ENCODE measurements around the gene PAQR5.
"Not testable (repeated sequence)": the region's sequence is repeated elsewhere in the genome, so short reads cannot be mapped to it uniquely, and the experiment has no call there.

Gene PAQR5

GRCh38 chr15:69439623-69440022 is 140.9 kb downstream of the PAQR5 start:
- H3K4me3 ChIP-seq (replicated peaks; ENCODE audit: low read depth, low read length), result no peak overlapping the region
- DNase-seq (ENCODE audit: extremely low read depth, low read depth), result no peak
- no peak for TF ChIP-seq CTCF (IDR thresholded peaks at IDR 0.05; ENCODE audit: low read depth, low read length, missing control alignments)

GRCh38 chr15:69443032-69443611 is 144.4 kb downstream of the PAQR5 start:
- no peak for TF ChIP-seq CTCF (IDR thresholded peaks at IDR 0.05; ENCODE audit: low read depth, low read length, missing control alignments)
- H3K4me3 ChIP-seq (replicated peaks; ENCODE audit: low read depth, low read length), result no peak overlapping the region
- no peak for DNase-seq (ENCODE audit: extremely low read depth, low read depth)

- no peak for DNase-seq (ENCODE audit: extremely low read depth, low read depth)
- no peak for TF ChIP-seq CTCF (IDR thresholded peaks at IDR 0.05; ENCODE audit: low read depth, low read length, missing control alignments)
- no peak overlapping the region for H3K4me3 ChIP-seq (replicated peaks; ENCODE audit: low read depth, low read length)
Observed at GRCh38 chr15:69444686-69445085, 146.0 kb downstream of the PAQR5 start.

- DNase-seq (ENCODE audit: extremely low read depth, low read depth), result no peak
- no peak for TF ChIP-seq CTCF (IDR thresholded peaks at IDR 0.05; ENCODE audit: low read depth, low read length, missing control alignments)
- H3K4me3 ChIP-seq (replicated peaks; ENCODE audit: low read depth, low read length), result no peak overlapping the region
Observed at GRCh38 chr15:69446953-69447352, 148.2 kb downstream of the PAQR5 start.

- H3K4me3 ChIP-seq (replicated peaks; ENCODE audit: low read depth, low read length); DNase-seq (ENCODE audit: extremely low read depth, low read depth): not testable (repeated sequence)
Observed at GRCh38 chr15:69450221-69450620, 151.5 kb downstream of the PAQR5 start.

GRCh38 chr15:69450968-69451695 is 152.4 kb downstream of the PAQR5 start:
- no peak for DNase-seq (ENCODE audit: extremely low read depth, low read depth)
- peak overlapping the region; percentile 75; the same call in 1 of the 2 replicates for H3K4me3 ChIP-seq (replicated peaks; ENCODE audit: low read depth, low read length)
- TF ChIP-seq CTCF (IDR thresholded peaks at IDR 0.05; ENCODE audit: low read depth, low read length, missing control alignments), result no peak

GRCh38 chr15:69451951-69452691 is 153.4 kb downstream of the PAQR5 start:
- no peak for TF ChIP-seq CTCF (IDR thresholded peaks at IDR 0.05; ENCODE audit: low read depth, low read length, missing control alignments)
- no peak for DNase-seq (ENCODE audit: extremely low read depth, low read depth)
- H3K4me3 ChIP-seq (replicated peaks; ENCODE audit: low read depth, low read length), result peak overlapping the region; percentile 75

Measured in HFF-Myc (cell line).